NCI-H526 treated with DMSO at 0.1 percent for 48 hours (cell line): ENCODE results near the gene DET1.

Experiments used
- DNase-seq: peaks from one replicate; lab custom pipeline; 2025; lab: John Stamatoyannopoulos, UW

DET1 gene

DNA sequence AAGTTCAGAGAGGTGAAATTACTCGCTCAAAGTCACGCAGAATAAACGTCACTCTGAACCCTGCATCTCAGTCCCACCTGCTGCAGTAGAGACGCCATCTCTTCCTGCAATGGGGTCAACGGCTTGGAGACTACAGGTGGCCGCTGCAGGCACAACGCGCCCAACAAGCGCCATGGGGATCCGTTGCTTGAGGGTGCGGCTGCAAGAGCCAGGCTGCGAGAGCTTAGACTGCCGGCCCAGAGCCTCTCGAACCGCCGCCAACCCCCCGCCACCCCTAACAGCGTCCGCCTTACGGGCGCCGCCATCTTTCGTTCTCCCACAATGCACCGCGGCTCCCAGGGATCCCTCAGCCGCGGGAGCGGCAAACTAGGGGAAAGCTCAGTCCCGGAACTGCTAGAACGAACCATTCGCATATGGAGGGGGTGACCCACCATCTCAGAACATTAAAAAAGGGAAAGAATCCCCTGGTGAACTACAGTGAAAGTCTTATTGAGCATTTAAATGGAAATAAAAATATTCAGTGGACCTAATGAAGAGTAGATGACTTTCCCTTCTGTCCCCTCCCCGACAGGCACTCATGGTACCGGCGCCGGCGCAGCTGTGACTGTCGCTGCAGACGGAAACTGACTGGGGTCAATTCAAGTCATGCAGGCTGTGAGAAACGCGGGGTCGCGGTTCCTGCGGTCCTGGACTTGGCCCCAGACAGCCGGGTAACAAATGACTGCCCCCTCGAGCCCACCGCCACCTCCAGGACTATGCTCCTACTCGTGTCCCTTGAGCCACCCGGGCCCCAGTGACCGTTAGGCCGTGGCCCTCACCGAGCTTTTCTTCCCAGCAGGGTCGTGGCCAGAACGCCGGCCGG lies 79.2 kb downstream of the DET1 start, which contains the start of the genes MRPL46 and MRPS11:
MRPL46 (minus strand) TSS at position 316 of the 862 bp plus-strand sequence; CDS start at position 305, 11 bp downstream.
MRPS11 (plus strand) TSS at position 636 of the 862 bp plus-strand sequence; CDS start at position 646, 10 bp downstream.
- DNase-seq = peak; percentile 94

DNA sequence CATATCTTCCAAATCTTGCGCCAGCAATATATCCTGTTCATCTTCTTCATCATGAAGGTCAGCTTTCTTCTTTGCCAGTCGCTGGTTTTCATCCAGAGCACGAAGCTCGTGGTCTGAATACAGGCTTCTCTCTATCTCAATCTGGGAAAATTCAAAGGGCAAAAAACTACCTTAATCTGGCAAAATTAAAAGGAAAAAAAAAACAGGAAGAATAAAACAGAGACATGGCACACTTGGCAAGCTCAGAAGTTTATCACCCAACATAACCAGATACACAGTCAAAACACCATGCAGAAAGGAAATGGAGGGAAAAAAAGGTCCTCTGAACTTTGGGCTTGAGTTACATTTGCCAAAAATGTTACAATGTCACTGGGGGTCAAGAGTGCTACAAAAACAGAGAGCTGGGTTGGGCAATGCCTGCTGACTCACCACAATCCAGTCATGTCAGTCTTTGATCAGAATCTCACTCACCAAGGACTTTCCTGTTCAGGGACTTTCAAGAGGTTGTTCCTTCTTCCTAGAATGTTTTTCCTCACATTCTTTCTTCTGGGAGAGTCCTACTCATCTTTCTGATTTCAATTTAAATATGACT lies 80.8 kb downstream of the DET1 start:
- DNase-seq = no peak

DNA sequence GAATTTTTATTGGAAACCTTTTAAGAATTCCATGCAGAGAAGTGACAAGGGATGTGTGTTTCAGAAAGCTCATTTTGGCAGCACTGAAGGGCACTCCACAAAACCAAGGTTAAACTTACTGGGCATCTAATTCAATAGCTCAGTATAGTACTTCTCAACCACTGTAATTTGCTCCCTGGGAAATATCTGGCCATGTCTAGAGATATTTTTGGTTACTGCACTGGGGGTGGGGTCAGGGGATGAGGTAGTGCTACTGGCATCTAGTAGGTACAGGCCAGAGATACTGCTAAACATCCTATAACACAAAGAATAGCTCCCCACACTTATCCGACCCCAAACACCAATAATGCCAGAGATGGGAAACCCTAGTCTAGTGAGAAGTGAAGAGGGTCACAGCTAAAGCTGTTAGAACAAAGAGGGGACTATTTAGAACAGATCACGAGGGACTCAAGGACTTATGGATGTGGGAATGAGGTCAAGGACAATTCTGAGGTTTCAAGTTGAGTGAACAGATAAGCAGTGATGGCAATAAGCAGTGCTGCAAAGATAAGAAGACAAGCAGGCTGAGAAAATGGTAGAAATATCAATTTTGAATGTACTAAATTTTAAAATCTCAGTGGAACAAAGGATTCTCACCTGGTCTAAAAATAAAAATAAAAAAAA lies 82.5 kb downstream of the DET1 start:
- DNase-seq = no peak
